Body of pancreas (tissue), 4 donors: ENCODE measurements around the gene CCDC91.

Experiments
- CTCF ChIP-seq, 7 experiments: fragments of 450-650 bp in 4 of 7; fragments of 200-600 bp in 3 of 7; sonication (generic) in 3 of 7; IDR thresholded peaks; one replicate each; pipeline ENCODE4 v1.5.1; 2016 to 2019; ENCODE audit warnings: antibody characterized with exemption in 7 of 7
- POLR2A ChIP-seq, 3 donors: fragments of 450-650 bp; IDR thresholded peaks; one replicate each; pipeline ENCODE4 v1.6.1; 2016; ENCODE audit warnings: antibody characterized with exemption in 3 of 3, mild to moderate bottlenecking in 2 of 3

GRCh38 chr12:28268608-28269229 lies 78.5 kb downstream of the CCDC91 start:
- TF ChIP-seq CTCF (IDR thresholded peaks at IDR 0.05) (no peak), POLR2A (IDR thresholded peaks at IDR 0.05) (no peak)
